Activated CD4-positive, alpha-beta T cell treated with anti-CD3 and anti-CD28 coated beads for 4 hours (primary cell): ENCODE measurements around the gene ATF3.
"Not testable (repeated sequence)": the region's sequence is repeated elsewhere in the genome, so short reads cannot be mapped to it uniquely, and the experiment has no call there.

ENCODE experiments used
- DNase-seq, 2 donors: peaks; one replicate each; pipeline ENCODE4 v3.0.0-alpha.2; 2020

Gene ATF3

DNA sequence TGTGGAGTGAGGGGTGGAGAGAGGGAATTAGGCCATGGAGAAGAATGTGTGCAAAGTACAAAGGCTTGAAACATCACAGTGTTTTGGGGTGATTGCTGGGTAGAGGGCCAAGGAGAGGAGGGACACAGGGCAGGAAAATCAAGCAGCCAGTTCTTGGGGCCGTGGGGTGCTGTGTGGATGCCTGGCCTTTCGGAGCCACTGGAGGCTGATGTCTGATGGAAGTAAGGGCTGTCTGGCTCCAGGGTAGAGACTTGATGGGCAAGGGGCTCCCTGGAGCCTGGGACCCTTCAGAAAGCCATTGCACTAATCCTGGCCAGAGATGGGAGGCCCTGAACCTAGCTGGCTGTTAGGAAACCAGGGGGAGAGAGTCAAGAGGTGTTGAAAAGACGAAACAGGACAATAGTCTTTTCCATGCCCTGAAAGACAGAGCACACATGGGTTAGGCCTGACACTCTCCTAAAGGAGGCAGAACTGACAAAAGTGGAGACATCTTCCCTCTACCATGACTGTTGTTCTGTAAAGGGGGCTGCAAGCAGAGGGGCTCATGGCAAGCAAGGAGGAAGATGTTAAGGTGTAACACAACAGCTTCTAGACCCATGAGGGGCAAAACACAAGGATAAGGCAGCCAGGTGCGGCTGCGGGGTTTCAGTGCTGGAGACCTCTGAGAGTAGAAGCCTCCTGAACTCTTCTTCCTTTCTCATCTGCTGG is 21.0 kb downstream of the ATF3 start:
- no peak for DNase-seq

- DNase-seq, result peak; percentile 59 to 61
Measured at GRCh38 chr1:212630158-212630900, 21.8 kb downstream of the ATF3 start.

GRCh38 chr1:212633161-212633560 is 24.6 kb downstream of the ATF3 start:
- no peak for DNase-seq

GRCh38 chr1:212634252-212634651 is 25.7 kb downstream of the ATF3 start:
- DNase-seq, result no peak

- DNase-seq, result no peak
Measured at GRCh38 chr1:212635141-212635631, 26.6 kb downstream of the ATF3 start.

DNA sequence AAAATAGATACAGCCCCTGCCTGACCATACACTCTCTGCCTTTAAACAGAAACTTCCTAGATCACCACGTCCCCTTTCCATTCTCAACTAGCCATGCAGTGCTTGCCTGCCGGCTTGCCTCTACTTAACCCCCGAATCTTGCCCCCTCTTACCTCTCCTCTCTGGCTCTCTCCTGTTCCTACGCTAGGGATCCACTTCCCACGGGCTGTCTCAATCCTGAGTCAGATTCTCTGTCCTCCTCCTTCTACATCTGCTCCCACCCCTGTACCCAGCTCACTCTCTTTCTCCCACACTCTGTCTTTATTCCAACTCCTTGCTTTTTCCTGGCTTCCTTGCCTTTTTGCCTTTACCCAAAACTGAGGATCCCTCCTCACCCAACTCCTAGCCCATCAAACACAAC is 29.3 kb downstream of the ATF3 start:
- no peak for DNase-seq

- no peak for DNase-seq
Measured at GRCh38 chr1:212638492-212639151, 30.1 kb downstream of the ATF3 start.

DNA sequence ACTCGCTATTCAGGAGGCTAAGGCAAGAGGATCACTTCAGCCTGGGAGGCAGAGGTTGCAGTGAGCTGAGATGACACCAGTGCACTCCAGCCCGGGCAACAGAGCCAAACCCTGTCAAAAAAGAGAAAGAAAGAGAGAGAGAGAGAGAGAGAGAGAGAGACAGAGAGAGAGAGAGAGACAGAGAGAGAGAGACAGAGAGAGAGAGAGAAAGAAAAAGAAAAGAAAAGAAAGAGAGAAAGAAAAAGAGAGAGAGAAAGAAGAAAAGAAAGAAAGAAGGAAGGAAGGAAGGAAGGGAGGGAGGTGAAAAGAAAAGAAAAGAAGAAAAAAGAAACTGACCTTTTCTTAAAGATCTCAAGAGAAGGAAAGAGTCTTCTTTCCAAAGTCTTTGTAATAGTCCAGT is 31.0 kb downstream of the ATF3 start:
- not testable (repeated sequence) for DNase-seq

DNA sequence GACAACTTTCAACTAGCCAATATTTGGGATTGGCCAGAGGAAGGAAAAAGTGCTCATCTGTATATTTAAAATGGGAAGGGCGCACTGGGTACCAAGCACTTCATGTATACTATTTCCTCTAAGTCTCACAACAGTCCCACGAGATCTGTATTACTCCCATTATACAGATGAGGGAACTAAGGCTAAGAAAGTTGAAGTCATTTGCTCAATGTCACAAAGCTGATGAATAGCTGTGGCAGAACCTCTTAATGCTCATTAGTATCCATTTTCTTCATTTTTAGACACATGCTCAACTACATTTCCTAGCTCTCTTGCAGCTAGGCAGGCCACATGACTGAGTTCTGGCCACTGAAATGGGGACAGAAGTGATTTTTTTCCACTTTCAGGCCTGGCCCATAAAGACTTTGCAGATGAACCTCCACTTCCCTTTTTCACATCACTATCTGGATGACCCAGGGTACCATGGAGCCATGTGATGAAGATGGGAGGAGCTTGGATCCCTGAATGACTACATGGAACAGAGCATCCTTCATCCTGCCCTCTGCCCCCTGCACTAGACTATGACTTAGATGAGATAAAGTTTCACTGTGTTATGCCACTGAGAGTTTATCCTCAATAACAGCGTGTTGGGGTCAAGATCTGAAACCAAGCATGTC is 31.8 kb downstream of the ATF3 start:
- DNase-seq, result no peak

DNA sequence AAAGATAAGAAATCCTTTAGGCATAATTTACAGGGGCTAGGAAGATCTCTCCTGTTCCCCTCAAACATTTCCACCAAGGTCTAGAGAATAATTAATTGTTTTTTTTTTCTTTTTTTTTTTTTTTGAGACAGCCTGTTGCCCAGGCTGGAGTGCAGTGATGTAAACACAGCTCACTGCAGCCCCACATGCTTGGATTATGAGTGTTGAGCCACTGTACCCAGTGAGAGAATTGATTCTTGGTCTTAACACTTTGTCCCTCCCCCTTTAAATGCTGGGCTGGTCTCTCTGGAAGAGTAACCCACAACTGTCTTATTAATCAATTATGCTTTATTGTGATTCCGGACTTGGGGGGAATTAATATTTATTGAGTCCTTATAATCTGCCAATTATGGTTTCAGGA is 33.4 kb downstream of the ATF3 start:
- no peak for DNase-seq

DNA sequence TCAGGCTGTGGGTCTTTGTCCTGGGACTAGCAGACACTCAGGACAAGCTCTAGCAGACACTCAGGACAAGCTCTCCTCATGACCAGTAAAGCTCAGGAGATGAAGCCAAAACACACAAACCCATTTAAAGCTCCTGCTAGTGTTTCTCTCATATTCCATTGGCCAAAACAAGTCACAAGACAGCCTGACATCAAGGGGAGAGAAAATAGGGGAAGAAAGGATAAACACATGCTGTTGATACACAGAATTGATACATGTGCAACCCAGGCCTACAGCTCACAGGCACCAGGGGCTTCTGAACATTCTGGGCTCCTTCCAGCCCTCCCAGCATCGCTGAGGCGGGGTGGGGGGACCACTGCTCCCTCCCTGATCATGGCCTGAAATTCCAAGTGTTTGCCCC is 35.3 kb downstream of the ATF3 start:
- DNase-seq, result no peak

DNA sequence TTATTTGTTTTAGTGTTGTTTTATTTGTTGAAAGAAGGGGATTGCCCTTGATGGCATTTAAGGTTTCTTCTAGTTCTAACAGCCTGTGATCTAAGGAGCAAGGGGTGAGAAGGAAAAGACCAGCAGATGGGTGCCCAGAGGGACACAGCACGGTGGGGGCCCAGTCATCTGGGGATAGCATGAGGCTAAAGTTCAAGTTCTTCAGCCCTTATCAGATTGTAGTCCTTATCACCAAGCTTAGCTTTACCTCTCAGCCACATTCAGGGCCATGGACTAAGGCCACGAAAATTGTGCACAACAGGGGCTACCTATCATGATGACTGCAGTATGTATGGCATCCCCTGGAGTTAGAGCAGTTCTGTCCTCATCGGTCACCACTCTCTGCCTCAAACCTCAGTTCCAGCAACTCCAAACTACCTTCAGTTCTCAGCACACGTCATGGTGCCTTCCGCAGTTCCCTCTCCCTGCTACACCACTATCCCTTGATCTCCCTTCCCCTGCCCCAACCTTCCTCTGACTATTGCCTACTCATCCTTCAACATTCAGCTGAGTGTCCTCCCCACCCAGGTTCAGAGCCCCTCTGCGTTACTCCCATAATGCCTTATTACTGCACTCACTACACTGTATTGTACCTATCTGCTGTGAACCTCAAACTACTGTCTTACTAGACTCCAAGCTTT is 36.4 kb downstream of the ATF3 start:
- no peak for DNase-seq

DNA sequence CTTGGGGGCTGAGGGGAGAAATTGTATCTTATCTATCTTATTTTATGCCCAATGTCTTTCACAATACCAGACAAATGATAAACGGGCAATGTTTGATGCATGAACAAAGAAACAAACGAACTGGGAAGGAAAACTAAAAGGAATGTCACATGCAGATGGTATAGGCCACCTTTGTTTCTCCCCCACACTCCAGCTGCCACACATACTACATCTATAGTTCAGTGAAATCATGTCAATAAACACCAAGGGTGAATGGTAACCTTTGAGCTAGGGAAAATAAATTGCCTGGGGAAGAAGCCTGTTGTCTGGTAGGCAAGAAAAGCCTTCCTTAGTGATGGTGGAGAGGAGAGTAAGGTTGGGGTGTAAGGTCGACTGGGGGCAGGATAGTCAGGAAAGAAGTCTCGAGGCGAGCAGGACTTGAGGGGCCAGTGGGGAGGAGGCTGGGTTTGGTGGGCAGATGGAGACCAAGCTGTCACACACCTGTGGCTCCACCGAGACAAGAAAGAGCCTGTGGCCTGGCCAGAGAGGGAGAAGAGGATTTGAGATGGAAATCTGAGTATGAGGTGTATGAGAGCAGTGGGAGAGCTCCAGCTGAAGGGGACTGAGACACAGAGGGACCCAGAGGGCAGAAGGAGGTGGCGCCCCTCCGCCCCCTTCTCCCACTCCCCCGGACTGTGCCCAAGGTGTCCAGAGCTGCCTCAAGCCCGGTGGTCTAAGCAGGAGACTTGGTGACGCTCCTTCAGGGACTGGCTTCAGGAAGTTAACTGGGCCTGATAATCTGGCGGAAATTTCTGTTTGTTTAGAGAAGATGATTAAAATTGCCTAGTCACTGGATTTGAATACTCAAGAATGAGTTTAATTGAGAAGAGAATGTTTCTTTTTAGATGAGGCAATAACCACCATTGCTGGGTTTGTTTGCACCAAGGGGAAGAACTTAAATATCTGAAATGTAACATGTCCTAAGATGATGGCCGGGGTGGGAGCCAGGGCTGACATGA is 37.3 kb downstream of the ATF3 start:
- DNase-seq, result no peak

DNA sequence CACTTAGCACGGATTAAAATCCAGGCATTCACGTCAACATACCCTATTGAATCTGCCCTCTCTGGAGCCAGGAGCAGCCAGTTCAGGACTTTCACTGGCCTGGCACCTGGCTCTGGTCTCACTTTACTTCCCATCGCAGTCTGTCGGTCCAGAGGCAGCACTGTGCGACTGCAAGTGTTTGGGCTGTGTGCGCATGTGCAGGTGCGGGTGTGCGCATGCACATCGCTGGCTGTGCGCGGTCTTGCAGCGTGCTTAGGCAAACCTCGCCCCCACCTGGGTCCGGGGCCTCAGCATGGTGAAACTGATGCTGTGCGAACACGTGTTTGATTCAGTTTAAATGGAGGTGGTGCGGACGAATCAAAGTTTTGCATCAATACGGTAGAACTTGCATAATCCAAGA is 38.0 kb downstream of the ATF3 start:
- no peak for DNase-seq

DNA sequence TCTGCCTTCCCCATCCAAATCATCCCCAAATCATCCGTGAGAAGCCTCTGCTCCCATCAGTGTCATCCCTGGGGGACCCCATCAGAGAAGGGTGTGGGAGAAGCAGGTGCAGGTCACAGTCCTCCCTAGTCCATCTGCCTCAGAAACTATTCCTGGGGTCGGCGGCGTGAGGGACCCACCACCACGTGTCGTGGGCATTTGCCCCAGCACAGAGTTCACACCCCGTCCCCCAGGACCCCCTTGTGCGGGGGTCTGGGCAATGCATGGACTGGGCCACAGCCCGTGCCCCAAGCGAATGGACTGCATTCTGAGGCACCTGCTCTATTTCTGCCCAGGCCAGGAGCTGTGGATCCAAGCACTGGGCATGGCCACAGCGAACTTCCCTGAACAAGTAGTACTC is 38.4 kb downstream of the ATF3 start:
- no peak for DNase-seq

GRCh38 chr1:212648431-212648830 is 39.9 kb downstream of the ATF3 start:
- no peak for DNase-seq

DNA sequence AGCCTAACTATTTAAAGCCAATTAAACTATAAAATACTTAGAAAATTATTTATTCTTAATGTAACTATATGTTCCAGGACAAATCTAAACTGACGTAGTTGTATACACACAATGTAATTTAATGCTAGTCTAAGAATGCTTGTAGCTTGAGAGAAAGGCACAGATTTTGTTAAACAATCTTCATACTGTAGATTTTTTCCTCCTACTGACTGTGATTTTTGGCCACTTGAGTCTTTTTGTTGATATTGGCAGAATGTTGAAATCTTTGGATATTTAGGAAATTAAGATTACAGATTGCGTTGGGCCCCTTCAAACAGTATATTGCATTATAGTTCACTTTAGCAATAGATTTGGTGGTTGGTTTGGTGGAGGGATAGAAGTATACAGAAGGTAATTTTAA is 40.5 kb downstream of the ATF3 start:
- no peak for DNase-seq

- DNase-seq, result no peak
Measured at GRCh38 chr1:212650228-212650627, 41.7 kb downstream of the ATF3 start.

DNA sequence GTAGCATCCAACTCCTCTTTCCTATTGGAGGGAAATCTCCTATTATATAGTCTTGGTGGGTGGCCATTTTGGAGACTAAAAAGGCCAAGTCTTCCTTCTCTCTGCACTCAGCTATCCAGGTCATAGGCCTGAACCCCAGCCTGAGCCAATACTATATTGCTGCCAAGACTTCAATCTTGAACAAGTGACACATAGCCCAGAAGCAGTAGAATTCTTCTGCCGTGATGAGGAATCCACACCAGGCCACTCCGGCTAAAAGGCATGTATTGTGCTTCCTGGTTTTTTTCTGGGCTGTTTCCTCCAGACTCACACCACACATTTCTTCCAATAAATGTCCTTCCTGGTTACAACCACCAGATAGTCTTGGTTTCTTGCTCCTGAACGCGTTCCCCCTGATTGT is 43.0 kb downstream of the ATF3 start:
- no peak for DNase-seq

GRCh38 chr1:212651977-212652376 is 43.4 kb downstream of the ATF3 start:
- no peak for DNase-seq

DNA sequence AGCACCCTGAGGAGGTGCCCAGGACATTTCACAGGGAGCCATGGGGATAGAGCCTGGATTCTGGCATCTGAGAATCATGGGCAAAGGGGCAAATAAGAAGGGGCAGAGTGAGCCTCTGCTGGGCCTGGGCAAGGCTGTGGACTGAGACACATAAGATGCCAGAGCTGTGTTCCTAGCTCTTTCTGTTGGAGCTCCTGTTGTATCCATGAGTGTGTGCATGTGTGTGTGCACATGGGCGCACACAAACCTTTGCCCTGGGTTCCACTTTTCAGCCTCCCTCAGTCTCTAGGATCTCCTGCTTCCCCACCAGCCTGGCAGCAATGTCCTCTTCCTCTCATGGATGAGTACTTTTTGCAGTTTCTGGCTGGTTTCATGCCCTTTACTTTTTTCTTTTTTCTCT is 44.0 kb downstream of the ATF3 start:
- no peak for DNase-seq
